H9 (cell line): ENCODE results near the gene TMEM9. TPM values are rescaled to one million over a fixed set of nuclear protein-coding genes. Genes with fewer than 3 reads are reported as not detected.

ENCODE experiments used
- DNase-seq: peaks from one replicate; pipeline ENCODE4 v3.0.0-alpha.2; 2017
- H2AFZ ChIP-seq: one replicate; pipeline ENCODE4 v1.6.1; 2013; ENCODE audit warnings: mild to moderate bottlenecking, low read length, control low read depth, moderate library complexity
- H2AK5ac ChIP-seq: 2 replicates; pipeline ENCODE4 v1.6.1; 2013; ENCODE audit warnings: low read length, control low read depth, mixed read lengths; ENCODE audit not compliant: insufficient read length
- H2BK120ac ChIP-seq: one replicate; pipeline ENCODE4 v1.6.1; 2013; ENCODE audit warnings: low read depth, mild to moderate bottlenecking, low read length, control low read depth, inconsistent platforms; ENCODE audit not compliant: poor library complexity, severe bottlenecking
- H2BK12ac ChIP-seq: 2 replicates; pipeline ENCODE4 v1.6.1; 2013; ENCODE audit warnings: low read length, control low read depth, mixed read lengths, low read depth; ENCODE audit not compliant: insufficient read length
- H2BK15ac ChIP-seq: 2 replicates; pipeline ENCODE4 v1.6.1; 2013; ENCODE audit warnings: low read depth, low read length, control low read depth
- H2BK20ac ChIP-seq: one replicate; pipeline ENCODE4 v1.6.1; 2013; ENCODE audit warnings: low read depth, mild to moderate bottlenecking, low read length, control low read depth, inconsistent platforms; ENCODE audit not compliant: poor library complexity, severe bottlenecking
- H2BK5ac ChIP-seq: 2 replicates; pipeline ENCODE4 v1.6.1; 2013; ENCODE audit warnings: low read length, control low read depth, mixed read lengths; ENCODE audit not compliant: insufficient read length
- H3K14ac ChIP-seq: 2 replicates; pipeline ENCODE4 v1.6.1; 2013; ENCODE audit warnings: low read length, control low read depth; ENCODE audit not compliant: insufficient read depth
- H3K18ac ChIP-seq: 2 replicates; pipeline ENCODE4 v1.6.1; 2013; ENCODE audit warnings: low read depth, mild to moderate bottlenecking, mixed read lengths, low read length, control low read depth; ENCODE audit not compliant: insufficient read length
- H3K23ac ChIP-seq: 2 replicates; pipeline ENCODE4 v1.6.1; 2013; ENCODE audit warnings: low read length, control low read depth, mixed read lengths, low read depth; ENCODE audit not compliant: insufficient read length
- H3K23me2 ChIP-seq: 2 replicates; pipeline ENCODE4 v1.6.1; 2013; ENCODE audit warnings: low read depth, mild to moderate bottlenecking, mixed read lengths, low read length, control low read depth; ENCODE audit not compliant: insufficient read length, poor library complexity, severe bottlenecking
- H3K27ac ChIP-seq: 2 replicates; pipeline ENCODE4 v1.5.1; 2013; ENCODE audit warnings: low read length, control low read depth, mixed read lengths, low read depth; ENCODE audit not compliant: insufficient read length
- H3K27me3 ChIP-seq: 2 replicates; pipeline ENCODE4 v1.6.1; 2013; ENCODE audit warnings: low read length, control low read depth, inconsistent platforms; ENCODE audit not compliant: insufficient read depth
- H3K4ac ChIP-seq: 2 replicates; pipeline ENCODE4 v1.6.1; 2013; ENCODE audit warnings: low read depth, mild to moderate bottlenecking, control low read depth, inconsistent platforms, low read length, moderate library complexity
- H3K4me1 ChIP-seq: 2 replicates; pipeline ENCODE4 v1.6.1; 2013; ENCODE audit warnings: low read length, control low read depth, inconsistent platforms; ENCODE audit not compliant: insufficient read depth
- H3K4me2 ChIP-seq: 2 replicates; pipeline ENCODE4 v1.6.1; 2013; ENCODE audit warnings: low read length, control low read depth, mixed read lengths; ENCODE audit not compliant: insufficient read length, insufficient read depth
- H3K56ac ChIP-seq: 2 replicates; pipeline ENCODE4 v1.6.1; 2013; ENCODE audit warnings: low read depth, mild to moderate bottlenecking, mixed read lengths, low read length, control low read depth; ENCODE audit not compliant: insufficient read length
- H3K79me1 ChIP-seq: 2 replicates; pipeline ENCODE4 v1.6.1; 2013; ENCODE audit warnings: low read depth, mild to moderate bottlenecking, moderate library complexity, low read length, control low read depth, inconsistent platforms; ENCODE audit not compliant: insufficient read depth, poor library complexity, severe bottlenecking
- H3K79me2 ChIP-seq: 2 replicates; pipeline ENCODE4 v1.6.1; 2013; ENCODE audit warnings: low read length, control low read depth, inconsistent platforms; ENCODE audit not compliant: insufficient read depth
- H3K9ac ChIP-seq: 2 replicates; pipeline ENCODE4 v1.6.1; 2013; ENCODE audit warnings: low read length, control low read depth, mixed read lengths; ENCODE audit not compliant: insufficient read length; ENCODE audit errors: extremely low read depth
- H3K9me3 ChIP-seq: one replicate; pipeline ENCODE4 v1.6.1; 2013; ENCODE audit warnings: low read depth, low read length, inconsistent platforms; ENCODE audit not compliant: control insufficient read depth
- H3T11ph ChIP-seq: one replicate; pipeline ENCODE4 v1.6.1; 2013; ENCODE audit warnings: mild to moderate bottlenecking, low read length, control low read depth, inconsistent platforms
- H4K20me1 ChIP-seq: one replicate; pipeline ENCODE4 v1.6.1; 2013; ENCODE audit not compliant: control insufficient read depth, insufficient read length, insufficient read depth
- H4K5ac ChIP-seq: 2 replicates; pipeline ENCODE4 v1.6.1; 2013; ENCODE audit warnings: low read depth, mild to moderate bottlenecking, mixed read lengths, low read length, control low read depth; ENCODE audit not compliant: insufficient read length
- H4K8ac ChIP-seq: replicated peaks from 2 replicates; pipeline ENCODE4 v1.6.1; 2013; ENCODE audit warnings: low read length, control low read depth, mixed read lengths, low read depth; ENCODE audit not compliant: insufficient read length
- H4K91ac ChIP-seq: 2 replicates; pipeline ENCODE4 v1.6.1; 2013; ENCODE audit warnings: low read depth, mild to moderate bottlenecking, moderate library complexity, mixed read lengths, low read length, control low read depth; ENCODE audit not compliant: insufficient read length
- H3K27ac Mint-ChIP-seq, 3 experiments: 2 replicates in 2 of 3; 3 replicates in 1 of 3; pipeline ENCODE4 v1.8.0; 2020 to 2021; ENCODE audit warnings: mixed read lengths in 3 of 3, mild to moderate bottlenecking in 1 of 3, moderate library complexity in 1 of 3
- H3K27me3 Mint-ChIP-seq: 2 replicates; pipeline ENCODE4 v1.8.0; 2021; ENCODE audit warnings: low read depth, mild to moderate bottlenecking, moderate library complexity, mixed read lengths
- H3K36me3 Mint-ChIP-seq, 3 experiments: 2 replicates in 2 of 3; 3 replicates in 1 of 3; pipeline ENCODE4 v1.8.0; 2020 to 2021; ENCODE audit warnings: low read depth in 3 of 3, mixed read lengths in 3 of 3; ENCODE audit not compliant: insufficient read depth in 1 of 3
- H3K4me1 Mint-ChIP-seq, 2 experiments: 2 replicates each; pipeline ENCODE4 v1.8.0; 2020; ENCODE audit warnings: mixed read lengths in 2 of 2
- H3K4me3 Mint-ChIP-seq, 2 experiments: 2 replicates in 1 of 2; 3 replicates in 1 of 2; pipeline ENCODE4 v1.8.0; 2020 to 2021; ENCODE audit warnings: mild to moderate bottlenecking in 2 of 2, mixed read lengths in 2 of 2, moderate library complexity in 1 of 2
- H3K9me3 Mint-ChIP-seq, 2 experiments: 2 replicates in 1 of 2; 3 replicates in 1 of 2; pipeline ENCODE4 v1.8.0; 2020; ENCODE audit warnings: mild to moderate bottlenecking in 2 of 2, mixed read lengths in 2 of 2, moderate library complexity in 1 of 2
- WGBS: extraction: QIAGEN DNeasy Blood & Tissue Kit; methylation state at CpG from one replicate; pipeline ENCODE4 v1.1.7; 2013; ENCODE audit warnings: missing lambda C conversion rate, low lambda C conversion rate, mixed read lengths; ENCODE audit not compliant: insufficient read length; ENCODE audit errors: extremely low coverage; 5-methylcytosine and 5-hydroxymethylcytosine counted together
- total RNA-seq: library from RNA; stranded (reverse); gene quantifications from 2 replicates; pipeline ENCODE4 v1.2.1, GENCODE V29; 2021
- TF ChIP-seq, protein P1 (sequence below): fragments of 200-600 bp; sonication (generic); conservative IDR thresholded peaks from 3 replicates; pipeline ENCODE4 v1.8.0; 2021; ENCODE audit warnings: antibody characterized with exemption, mild to moderate bottlenecking

The TMEM9 gene
- total RNA-seq, 1 experiment from 2014 or later: 93.4 TPM

DNA sequence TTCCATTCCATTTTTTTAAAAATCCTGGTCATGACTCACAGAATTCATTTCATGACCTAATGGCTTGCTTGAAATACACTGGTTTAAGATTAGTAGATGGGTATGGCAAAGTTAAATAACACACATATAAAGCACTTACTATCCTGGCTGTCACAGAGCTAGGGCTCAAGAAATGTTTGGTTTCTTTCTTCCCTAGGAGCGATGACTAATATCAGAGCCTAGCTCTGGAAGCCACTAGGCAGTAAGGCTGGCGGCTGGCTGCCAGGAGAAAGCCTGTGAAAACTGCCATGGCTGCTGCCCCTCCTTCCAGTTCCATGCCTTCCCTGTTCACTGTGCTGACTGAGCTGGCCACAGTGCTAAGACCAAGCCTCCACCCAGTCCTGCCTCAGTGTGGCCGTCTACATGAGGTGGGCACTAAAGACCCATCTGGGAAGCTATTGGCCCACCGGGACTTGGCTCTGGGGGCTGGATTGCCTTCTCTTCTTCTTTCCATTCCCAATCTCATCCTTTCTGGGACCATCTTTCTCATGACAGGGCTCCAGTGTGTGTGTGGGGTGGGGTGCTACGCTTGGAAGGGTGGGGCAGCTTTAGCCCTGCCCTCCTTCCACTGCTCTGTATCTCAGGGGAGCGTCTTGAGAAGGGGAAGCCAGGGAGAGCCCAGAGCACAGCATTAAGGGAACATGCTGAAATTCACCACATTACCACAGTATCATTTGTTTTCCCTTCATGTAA, 16.5 kb downstream of the TMEM9 start:
- no peak overlapping the region for H3K4ac ChIP-seq
- H3K9ac ChIP-seq: no peak overlapping the region
- H3K4me2 ChIP-seq: no peak overlapping the region
- no peak overlapping the region for H2AFZ ChIP-seq
- H2BK12ac ChIP-seq: no peak overlapping the region
- H2BK120ac ChIP-seq: no peak overlapping the region
- no peak overlapping the region for H2BK15ac ChIP-seq
- Mint-ChIP-seq H3K36me3 (peaks cover 30 to 78% (median 74%) of the 10 kb centered on the region in 3 experiments; a peak in 6 of 7 replicates), H3K27me3 (no peaks in the 10 kb centered on the region), H3K4me1 (no peaks in the 10 kb centered on the region), H3K4me3 (no peak overlapping the region), H3K9me3 (no peaks in the 10 kb centered on the region; a peak in 1 of 5 replicates), H3K27ac (no peak overlapping the region; a peak in 1 of 7 replicates)
- no peak overlapping the region for H3K23ac ChIP-seq
- no peak overlapping the region for H3T11ph ChIP-seq
- H3K4me1 ChIP-seq: no peaks in the 10 kb centered on the region
- H3K27ac ChIP-seq: no peak overlapping the region
- no peak overlapping the region for H2AK5ac ChIP-seq
- no peak overlapping the region for H2BK5ac ChIP-seq
- H4K91ac ChIP-seq: no peak overlapping the region
- H3K18ac ChIP-seq: no peak overlapping the region
- H3K79me2 ChIP-seq: no peaks in the 10 kb centered on the region
- no peaks in the 10 kb centered on the region for H3K27me3 ChIP-seq
- H3K14ac ChIP-seq: no peak overlapping the region
- H4K5ac ChIP-seq: no peak overlapping the region
- no peak overlapping the region for H3K56ac ChIP-seq
- no peaks in the 10 kb centered on the region for H3K9me3 ChIP-seq
- TF ChIP-seq, protein P1, sequence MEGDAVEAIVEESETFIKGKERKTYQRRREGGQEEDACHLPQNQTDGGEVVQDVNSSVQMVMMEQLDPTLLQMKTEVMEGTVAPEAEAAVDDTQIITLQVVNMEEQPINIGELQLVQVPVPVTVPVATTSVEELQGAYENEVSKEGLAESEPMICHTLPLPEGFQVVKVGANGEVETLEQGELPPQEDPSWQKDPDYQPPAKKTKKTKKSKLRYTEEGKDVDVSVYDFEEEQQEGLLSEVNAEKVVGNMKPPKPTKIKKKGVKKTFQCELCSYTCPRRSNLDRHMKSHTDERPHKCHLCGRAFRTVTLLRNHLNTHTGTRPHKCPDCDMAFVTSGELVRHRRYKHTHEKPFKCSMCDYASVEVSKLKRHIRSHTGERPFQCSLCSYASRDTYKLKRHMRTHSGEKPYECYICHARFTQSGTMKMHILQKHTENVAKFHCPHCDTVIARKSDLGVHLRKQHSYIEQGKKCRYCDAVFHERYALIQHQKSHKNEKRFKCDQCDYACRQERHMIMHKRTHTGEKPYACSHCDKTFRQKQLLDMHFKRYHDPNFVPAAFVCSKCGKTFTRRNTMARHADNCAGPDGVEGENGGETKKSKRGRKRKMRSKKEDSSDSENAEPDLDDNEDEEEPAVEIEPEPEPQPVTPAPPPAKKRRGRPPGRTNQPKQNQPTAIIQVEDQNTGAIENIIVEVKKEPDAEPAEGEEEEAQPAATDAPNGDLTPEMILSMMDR: no peak
- no peak overlapping the region for H4K8ac ChIP-seq
- no peaks in the 10 kb centered on the region for H3K23me2 ChIP-seq
- no peak for DNase-seq
- no peak overlapping the region for H2BK20ac ChIP-seq
- no CpG with 5 or more reads among the region's 6 CpGs for WGBS
- no peaks in the 10 kb centered on the region for H3K79me1 ChIP-seq
- no peaks in the 10 kb centered on the region for H4K20me1 ChIP-seq
